Stimulated activated effector memory CD8-positive, alpha-beta T cell treated with anti-CD3 and anti-CD28 coated beads, Interleukin-12 subunit alpha, Interleukin-12 subunit beta, amount 100 ng/mL, for 72 hours (primary cell): ENCODE data around the gene FCRL6.

ENCODE experiments used
- ATAC-seq: fragments of 150-1000 bp; cut with Tn5 transposase; 2 replicates; pipeline ENCODE4 v1.10.0; 2021
- DNase-seq, 2 donors: peaks; one replicate each; pipeline ENCODE4 v3.0.0; 2021 to 2022; ENCODE audit warnings: low spot score in 2 of 2
- H3K27ac Mint-ChIP-seq: one replicate; pipeline ENCODE4 v1.8.0; 2022; ENCODE audit warnings: mild to moderate bottlenecking, mixed read lengths
- H3K36me3 Mint-ChIP-seq: one replicate; pipeline ENCODE4 v1.8.0; 2022; ENCODE audit warnings: mild to moderate bottlenecking, mixed read lengths
- H3K4me1 Mint-ChIP-seq: one replicate; pipeline ENCODE4 v1.8.0; 2022; ENCODE audit warnings: mixed read lengths
- H3K4me3 Mint-ChIP-seq: one replicate; pipeline ENCODE4 v1.8.0; 2022; ENCODE audit warnings: mild to moderate bottlenecking, mixed read lengths
- H3K9me3 Mint-ChIP-seq: one replicate; pipeline ENCODE4 v1.8.0; 2022; ENCODE audit warnings: mixed read lengths

Gene FCRL6, protein sequence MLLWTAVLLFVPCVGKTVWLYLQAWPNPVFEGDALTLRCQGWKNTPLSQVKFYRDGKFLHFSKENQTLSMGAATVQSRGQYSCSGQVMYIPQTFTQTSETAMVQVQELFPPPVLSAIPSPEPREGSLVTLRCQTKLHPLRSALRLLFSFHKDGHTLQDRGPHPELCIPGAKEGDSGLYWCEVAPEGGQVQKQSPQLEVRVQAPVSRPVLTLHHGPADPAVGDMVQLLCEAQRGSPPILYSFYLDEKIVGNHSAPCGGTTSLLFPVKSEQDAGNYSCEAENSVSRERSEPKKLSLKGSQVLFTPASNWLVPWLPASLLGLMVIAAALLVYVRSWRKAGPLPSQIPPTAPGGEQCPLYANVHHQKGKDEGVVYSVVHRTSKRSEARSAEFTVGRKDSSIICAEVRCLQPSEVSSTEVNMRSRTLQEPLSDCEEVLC

DNA sequence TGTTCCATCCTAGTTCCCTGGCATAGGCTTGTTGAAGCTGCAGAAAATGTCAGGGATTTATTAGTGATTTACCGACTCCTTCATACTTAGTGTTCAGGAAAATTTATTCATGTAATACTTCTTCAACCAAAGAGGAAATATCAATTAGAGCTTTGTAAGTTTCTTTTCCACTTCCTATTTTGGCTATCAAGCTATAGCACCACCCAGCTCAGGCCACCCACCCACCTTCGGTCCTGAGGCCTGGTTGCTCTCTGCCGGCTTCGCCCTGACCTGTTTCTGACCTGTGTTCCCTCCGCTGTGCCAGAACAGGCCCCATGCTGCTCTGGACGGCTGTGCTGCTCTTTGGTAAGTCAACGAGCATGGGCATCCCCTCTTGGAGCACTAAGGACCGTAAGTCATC is at the start of gene FCRL6:
TSS of gene FCRL6 (plus strand) at position 250 of the 400 bp plus-strand sequence. CDS start at position 315, 65 bp downstream.
- Mint-ChIP-seq H3K27ac (peak within 1 kb of the TSS; percentile 92), H3K4me1 (peaks cover 85% of the 10 kb centered on the region)

DNA sequence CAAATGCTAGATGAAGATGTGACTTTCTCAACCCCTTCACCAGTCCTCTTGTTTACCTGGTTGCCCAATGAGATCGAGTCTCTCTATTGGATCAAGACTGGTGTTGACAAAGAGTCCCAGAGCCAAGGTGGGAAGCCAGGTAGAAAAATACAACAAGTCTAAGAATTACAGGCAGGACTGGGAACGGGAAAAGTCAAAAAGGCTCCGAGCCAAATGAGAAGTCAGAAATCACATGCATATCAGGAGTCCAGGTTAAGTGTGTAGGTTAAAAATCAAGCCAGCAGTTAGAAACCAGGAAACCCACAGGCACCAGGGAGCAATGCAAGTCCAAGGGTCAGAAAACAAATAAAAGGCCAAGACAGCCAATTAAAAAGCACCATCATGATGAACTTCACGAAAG is 48.8 kb upstream of the FCRL6 start:
- DNase-seq, result no peak
- Mint-ChIP-seq H3K36me3 (no peaks in the 10 kb centered on the region), H3K27ac (no peak overlapping the region), H3K9me3 (no peaks in the 10 kb centered on the region), H3K4me1 (no peaks in the 10 kb centered on the region), H3K4me3 (no peak overlapping the region)
- ATAC-seq, result no peak

More for the DNA sequence above, at the start of gene FCRL6:
- H3K4me3 Mint-ChIP-seq, result peak within 1 kb of the TSS; percentile 59
- H3K36me3 Mint-ChIP-seq, result no peaks in the 10 kb centered on the region
- no peak for DNase-seq
- ATAC-seq, result no peak
- no peaks in the 10 kb centered on the region for H3K9me3 Mint-ChIP-seq

DNA sequence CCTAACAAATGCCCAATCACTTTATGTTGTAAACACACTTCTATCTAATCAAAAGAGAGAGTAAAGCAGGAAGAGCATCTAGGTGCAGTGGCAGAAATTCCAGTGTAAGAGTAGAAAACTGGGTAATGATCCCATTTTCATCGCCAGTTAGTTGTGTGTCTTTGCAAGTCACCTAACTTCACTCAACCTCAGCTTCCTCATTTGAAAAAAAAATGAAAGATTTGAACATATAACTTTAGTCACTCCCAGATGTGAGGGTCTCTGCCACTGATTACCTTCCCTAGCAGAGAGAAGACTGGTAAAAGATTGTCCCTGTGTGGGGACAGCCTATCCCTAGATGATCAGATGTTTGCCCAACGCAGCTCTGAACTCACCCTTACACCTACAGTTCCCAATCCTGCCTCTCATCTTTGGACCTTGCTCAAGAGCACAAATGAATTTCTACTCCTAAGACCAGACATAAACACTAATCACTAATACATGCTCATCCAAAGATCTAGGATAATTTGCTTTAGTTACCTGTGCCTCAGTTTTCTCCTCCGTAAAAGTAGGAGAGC is 46.6 kb upstream of the FCRL6 start:
- Mint-ChIP-seq H3K4me1 (no peaks in the 10 kb centered on the region), H3K36me3 (no peaks in the 10 kb centered on the region), H3K4me3 (no peak overlapping the region), H3K9me3 (no peaks in the 10 kb centered on the region), H3K27ac (no peak overlapping the region)
- DNase-seq (no peak), ATAC-seq (no peak)

DNA sequence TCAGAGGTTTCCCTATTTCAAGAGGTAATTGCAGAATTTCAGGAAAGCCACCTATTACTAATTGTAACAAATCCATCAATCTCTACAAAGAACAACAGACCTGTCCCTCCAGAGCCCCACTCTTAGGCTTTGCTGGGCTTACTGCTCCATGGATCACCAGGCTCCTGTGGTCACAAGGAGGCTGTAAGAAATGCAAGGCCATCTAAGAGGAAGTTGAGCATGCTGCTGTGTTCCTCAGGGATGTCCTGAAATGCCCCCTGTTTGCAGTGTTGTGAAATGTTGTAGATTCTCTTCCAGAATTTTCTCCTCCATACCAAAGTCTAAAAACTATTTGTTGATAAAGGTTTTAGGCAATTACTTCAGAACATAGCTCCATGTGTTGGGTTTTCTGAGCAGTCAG is 45.8 kb upstream of the FCRL6 start:
- Mint-ChIP-seq H3K36me3 (no peaks in the 10 kb centered on the region), H3K4me3 (no peak overlapping the region), H3K9me3 (no peaks in the 10 kb centered on the region), H3K4me1 (no peaks in the 10 kb centered on the region), H3K27ac (no peak overlapping the region)
- ATAC-seq (no peak), DNase-seq (no peak)

DNA sequence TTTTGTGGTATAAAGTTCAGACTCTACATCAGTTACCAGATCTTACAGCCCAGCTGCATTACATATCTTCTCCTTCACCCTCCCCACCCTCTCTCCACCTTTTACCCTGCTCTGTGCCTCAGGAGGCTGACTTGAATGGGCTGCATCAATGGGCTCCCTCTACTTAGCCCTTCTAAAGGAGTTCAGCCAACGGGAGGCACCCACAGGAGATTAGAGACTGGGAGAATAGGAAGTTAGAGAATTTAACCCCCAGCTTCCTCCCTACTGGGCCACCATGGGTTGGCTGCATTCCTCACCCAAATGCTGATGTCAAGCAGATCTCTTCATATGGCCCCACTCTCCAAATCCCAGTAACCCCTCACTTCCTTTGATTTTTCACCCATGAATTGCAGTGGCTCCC is 38.5 kb upstream of the FCRL6 start:
- DNase-seq (no peak), ATAC-seq (no peak)
- no peaks in the 10 kb centered on the region for H3K36me3 Mint-ChIP-seq
- H3K4me1 Mint-ChIP-seq, result no peaks in the 10 kb centered on the region
- H3K4me3 Mint-ChIP-seq, result no peak overlapping the region
- no peak overlapping the region for H3K27ac Mint-ChIP-seq
- H3K9me3 Mint-ChIP-seq, result no peaks in the 10 kb centered on the region

DNA sequence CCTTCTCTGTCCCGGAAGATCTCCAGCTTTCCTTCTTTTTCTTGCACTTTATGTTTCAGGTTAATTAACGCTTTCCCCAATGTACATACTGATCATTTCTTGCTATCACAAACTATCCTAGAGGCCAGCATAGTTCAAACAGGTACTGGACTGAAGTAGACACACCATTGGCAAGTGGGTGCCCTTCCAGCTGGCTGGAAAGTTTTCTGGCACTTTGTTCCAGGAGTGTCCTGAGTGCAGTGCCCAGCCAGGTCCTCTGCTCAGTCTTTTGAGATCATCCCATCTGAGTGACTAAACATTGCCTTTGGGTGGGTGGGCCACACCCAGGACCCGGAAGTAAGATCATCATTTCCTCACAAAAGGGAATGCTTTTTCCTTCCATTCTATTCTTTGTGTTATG is 36.4 kb upstream of the FCRL6 start:
- no peak for ATAC-seq
- Mint-ChIP-seq H3K9me3 (no peaks in the 10 kb centered on the region), H3K27ac (no peak overlapping the region), H3K4me1 (no peaks in the 10 kb centered on the region), H3K4me3 (no peak overlapping the region), H3K36me3 (no peaks in the 10 kb centered on the region)
- DNase-seq, result no peak

DNA sequence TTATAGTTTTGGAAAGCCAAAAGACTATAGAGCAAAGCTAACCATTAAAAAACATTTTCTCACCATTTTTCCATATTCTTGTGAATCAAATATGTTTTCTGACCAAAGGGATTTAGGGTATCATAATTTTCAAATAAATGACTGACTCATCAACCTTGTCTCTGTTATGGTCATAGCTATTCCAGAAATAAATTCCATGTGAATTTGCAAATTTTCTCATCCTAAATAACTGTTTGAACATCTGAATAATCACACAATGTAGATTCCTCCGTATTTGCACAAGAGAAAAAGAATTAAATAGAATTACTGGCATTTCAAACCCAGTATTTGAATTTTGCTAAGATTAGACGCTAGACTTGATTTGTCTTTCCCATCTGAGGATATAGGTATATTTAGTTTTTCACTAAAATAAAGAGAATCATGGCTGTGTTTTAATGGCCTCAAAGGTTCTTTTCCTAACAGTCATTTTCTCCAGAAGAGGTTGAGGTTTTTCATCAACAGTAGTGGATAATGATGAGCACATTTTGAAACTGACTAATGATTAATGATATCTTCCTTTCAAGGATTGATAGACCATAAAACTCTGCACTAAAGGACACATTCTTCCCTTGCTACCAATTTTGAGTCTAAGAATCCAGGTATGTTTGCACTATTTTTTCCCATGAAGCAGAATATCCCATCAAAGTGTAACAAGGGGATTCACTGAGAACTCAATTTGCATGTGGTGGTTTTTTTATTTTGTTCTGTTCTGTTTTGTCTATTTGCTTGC is 30.8 kb upstream of the FCRL6 start:
- DNase-seq (no peak), ATAC-seq (no peak)
- H3K4me1 Mint-ChIP-seq, result no peaks in the 10 kb centered on the region
- no peaks in the 10 kb centered on the region for H3K9me3 Mint-ChIP-seq
- no peak overlapping the region for H3K4me3 Mint-ChIP-seq
- no peaks in the 10 kb centered on the region for H3K36me3 Mint-ChIP-seq
- no peak overlapping the region for H3K27ac Mint-ChIP-seq

DNA sequence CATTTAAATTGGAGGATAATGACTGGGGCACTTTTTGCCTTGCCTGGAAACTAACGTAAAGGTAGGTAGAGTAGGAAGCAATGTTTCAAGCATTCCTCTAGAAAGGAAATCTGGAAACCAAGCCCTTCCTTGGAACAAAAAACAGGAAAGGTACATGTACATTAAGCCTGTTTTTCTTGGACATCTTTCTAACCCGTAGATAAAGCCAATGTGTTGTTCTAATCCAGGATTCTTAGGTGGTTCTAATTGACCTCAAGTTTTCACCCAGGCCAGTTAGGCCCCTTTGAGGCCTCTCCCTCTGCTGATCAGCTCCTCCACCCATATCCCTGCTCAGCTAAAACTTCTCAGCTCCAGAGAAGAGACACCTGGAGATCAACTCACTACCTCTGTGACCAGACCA is 27.7 kb upstream of the FCRL6 start:
- DNase-seq (no peak), ATAC-seq (no peak)
- H3K9me3 Mint-ChIP-seq, result no peaks in the 10 kb centered on the region
- H3K27ac Mint-ChIP-seq, result no peak overlapping the region
- no peaks in the 10 kb centered on the region for H3K4me1 Mint-ChIP-seq
- H3K4me3 Mint-ChIP-seq, result no peak overlapping the region
- no peaks in the 10 kb centered on the region for H3K36me3 Mint-ChIP-seq

DNA sequence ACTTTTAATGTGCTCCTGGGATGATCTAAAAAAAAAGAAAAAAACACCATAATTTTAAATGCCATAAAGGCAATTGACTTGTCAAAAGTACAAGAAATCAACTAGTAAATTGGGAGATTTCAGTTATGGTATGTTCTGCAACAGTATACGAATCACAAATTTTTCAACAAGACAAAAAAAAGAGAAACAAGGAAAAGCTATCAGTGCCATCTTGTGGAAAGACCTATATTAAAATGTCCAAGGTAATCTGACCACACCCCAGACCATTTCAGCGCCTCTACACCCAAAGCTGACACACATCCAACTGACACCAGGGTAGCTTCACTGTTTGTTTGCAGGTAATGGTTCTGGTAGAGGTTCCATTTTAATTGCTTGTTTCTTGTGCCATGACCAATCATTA is 26.4 kb upstream of the FCRL6 start:
- Mint-ChIP-seq H3K4me3 (no peak overlapping the region), H3K36me3 (no peaks in the 10 kb centered on the region)
- no peak for ATAC-seq

DNA sequence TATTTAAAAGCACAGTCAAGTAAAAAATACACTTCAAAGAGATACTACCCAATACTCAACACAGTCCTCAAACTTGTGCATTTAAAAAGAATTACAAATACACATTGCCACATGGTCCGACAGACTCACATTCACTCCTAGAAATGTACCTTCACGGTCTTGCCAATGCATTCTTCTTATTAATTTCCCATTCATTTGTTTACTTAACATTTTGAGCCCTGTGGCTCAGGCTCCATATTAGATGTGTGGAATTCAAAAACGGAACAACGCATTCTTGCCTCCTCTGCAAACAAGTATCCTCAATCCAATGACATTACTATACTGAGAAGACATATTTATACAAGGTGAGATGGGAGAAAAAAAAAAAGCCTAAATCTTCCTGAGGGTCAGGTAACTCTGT is 23.9 kb upstream of the FCRL6 start:
- Mint-ChIP-seq H3K9me3 (no peaks in the 10 kb centered on the region), H3K27ac (no peak overlapping the region), H3K4me1 (peaks cover 15% of the 10 kb centered on the region), H3K4me3 (no peak overlapping the region), H3K36me3 (no peaks in the 10 kb centered on the region)
- DNase-seq (no peak), ATAC-seq (no peak)

More for the DNA sequence above, 26.4 kb upstream of the FCRL6 start:
- no peak for DNase-seq
- no peaks in the 10 kb centered on the region for H3K4me1 Mint-ChIP-seq
- H3K9me3 Mint-ChIP-seq, result no peaks in the 10 kb centered on the region
- H3K27ac Mint-ChIP-seq, result no peak overlapping the region

DNA sequence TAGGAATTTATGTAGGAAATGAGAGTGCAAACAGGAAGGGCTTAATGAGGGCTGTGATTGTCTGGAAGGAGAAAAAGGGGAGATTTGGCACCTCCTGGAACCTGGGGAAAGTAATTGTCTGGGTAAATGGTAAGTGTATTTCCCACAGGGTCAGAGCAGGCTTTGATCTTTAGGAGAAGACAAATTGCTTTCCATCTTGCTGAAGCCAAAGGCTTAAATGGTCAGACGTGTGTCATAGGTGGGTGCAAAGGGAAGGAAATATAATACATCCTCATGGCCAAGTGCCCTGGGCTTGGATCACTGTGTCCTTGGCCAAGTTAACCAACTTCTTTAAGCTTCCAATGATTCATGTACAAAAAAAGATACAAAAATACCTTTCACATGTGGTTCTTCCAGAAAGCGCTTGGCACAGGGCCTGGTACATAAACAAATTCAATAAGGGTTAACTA is 22.7 kb upstream of the FCRL6 start:
- H3K4me1 Mint-ChIP-seq, result peaks cover 26% of the 10 kb centered on the region
- ATAC-seq, result no peak
- peak overlapping the region; percentile 69 for H3K4me3 Mint-ChIP-seq
- no peak for DNase-seq
- H3K36me3 Mint-ChIP-seq, result no peaks in the 10 kb centered on the region
- H3K9me3 Mint-ChIP-seq, result no peaks in the 10 kb centered on the region
- peak overlapping the region; percentile 60 for H3K27ac Mint-ChIP-seq

DNA sequence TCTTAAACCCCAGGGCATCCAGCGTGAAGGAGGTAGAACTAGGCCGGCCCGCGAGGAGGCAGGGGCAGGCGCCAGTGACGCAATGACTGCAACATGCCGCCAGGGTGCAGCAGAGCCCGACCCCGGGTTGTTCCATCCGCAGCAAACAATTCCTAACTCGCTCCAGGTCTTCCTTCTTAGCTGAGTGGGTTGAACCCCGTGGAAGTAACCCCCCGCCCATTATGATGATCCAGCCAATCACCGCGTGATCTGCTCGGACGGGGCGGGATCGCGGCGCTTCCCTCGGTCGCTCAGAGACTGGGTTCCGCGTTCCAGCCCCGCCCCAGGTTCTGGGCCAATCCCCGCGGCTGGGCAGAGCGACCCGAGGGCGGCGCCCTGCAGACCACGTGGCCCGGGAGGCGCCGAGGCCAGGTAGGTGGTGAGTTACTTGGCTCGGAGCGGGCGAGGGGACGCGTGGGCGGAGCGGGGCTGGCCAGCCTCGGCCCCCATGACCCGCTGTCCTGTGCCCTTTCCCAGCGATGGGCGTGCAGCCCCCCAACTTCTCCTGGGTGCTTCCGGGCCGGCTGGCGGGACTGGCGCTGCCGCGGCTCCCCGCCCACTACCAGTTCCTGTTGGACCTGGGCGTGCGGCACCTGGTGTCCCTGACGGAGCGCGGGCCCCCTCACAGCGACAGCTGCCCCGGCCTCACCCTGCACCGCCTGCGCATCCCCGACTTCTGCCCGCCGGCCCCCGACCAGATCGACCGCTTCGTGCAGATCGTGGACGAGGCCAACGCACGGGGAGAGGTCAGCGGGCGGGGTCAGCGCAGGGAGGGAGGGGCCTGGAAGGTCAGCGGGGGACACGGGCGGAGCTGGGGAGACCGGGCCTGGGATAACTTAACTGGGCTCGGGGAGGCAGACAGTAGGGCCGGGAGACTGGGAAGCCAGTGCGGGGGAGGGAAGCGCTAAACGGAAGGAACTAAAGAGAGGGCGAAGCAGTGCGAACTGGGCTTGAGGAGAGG is 21.3 kb upstream of the FCRL6 start, which contains the start of gene DUSP23:
TSS of gene DUSP23 (plus strand) at position 380 of the 1,000 bp plus-strand sequence. CDS start at position 519, 139 bp downstream.
- H3K27ac Mint-ChIP-seq, result peak within 1 kb of the TSS; percentile 64
- ATAC-seq (peak; percentile 98), DNase-seq (peak; percentile 87 to 97)
- H3K4me3 Mint-ChIP-seq, result peak within 1 kb of the TSS; percentile 69
- no peaks in the 10 kb centered on the region for H3K9me3 Mint-ChIP-seq
- no peaks in the 10 kb centered on the region for H3K36me3 Mint-ChIP-seq
- H3K4me1 Mint-ChIP-seq, result peaks cover 29% of the 10 kb centered on the region

DNA sequence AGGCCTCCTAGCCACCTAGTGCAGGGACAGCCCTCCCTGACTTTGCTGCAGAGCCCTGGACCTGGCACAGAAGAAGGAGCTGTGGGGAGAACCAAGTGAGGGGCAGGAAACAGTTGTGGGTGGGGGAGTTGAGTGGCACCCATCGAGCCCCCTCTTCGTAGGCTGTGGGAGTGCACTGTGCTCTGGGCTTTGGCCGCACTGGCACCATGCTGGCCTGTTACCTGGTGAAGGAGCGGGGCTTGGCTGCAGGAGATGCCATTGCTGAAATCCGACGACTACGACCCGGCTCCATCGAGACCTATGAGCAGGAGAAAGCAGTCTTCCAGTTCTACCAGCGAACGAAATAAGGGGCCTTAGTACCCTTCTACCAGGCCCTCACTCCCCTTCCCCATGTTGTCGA is 20.2 kb upstream of the FCRL6 start:
- H3K4me1 Mint-ChIP-seq, result peaks cover 29% of the 10 kb centered on the region
- DNase-seq (no peak), ATAC-seq (no peak)
- peak overlapping the region; percentile 69 for H3K4me3 Mint-ChIP-seq
- H3K9me3 Mint-ChIP-seq, result no peaks in the 10 kb centered on the region
- H3K27ac Mint-ChIP-seq, result no peak overlapping the region
- H3K36me3 Mint-ChIP-seq, result no peaks in the 10 kb centered on the region

DNA sequence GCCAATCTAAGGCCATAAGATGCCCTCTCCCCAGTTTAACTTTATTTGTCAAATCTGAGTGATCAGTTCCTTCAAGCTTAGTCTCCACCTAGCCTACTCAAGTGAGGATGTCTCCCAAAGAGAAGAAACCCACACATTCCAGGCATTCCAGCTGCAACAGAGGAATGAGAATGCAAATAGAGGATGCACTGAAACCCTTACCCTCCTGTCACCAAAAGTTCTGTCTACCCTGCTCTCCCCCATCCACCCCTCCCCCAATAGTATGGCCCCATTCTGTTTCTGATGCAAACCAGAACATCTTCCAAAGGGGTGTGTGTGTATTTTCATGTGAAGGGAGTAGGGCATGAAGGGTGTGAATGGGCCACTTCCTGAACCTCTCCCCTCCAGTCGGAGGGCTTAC is 18.4 kb upstream of the FCRL6 start:
- ATAC-seq (no peak), DNase-seq (no peak)
- Mint-ChIP-seq H3K9me3 (no peaks in the 10 kb centered on the region), H3K36me3 (no peaks in the 10 kb centered on the region), H3K4me3 (no peak overlapping the region), H3K4me1 (peaks cover 29% of the 10 kb centered on the region), H3K27ac (no peak overlapping the region)
